Mesenchymal stem cell (in vitro differentiated cells and primary cell): Measurements from ENCODE around the gene ASB13.
"Not testable (repeated sequence)": the region's sequence is repeated elsewhere in the genome, so short reads cannot be mapped to it uniquely, and the experiment has no call there.

Experiments
- DNase-seq: peaks from one replicate; pipeline ENCODE4 v3.0.0-alpha.2; 2013
- H2AFZ ChIP-seq: one replicate; pipeline ENCODE4 v1.6.1; 2013; ENCODE audit warnings: low read depth, mild to moderate bottlenecking, control low read depth, inconsistent platforms, low read length, moderate library complexity
- H2AK5ac ChIP-seq: 2 replicates; pipeline ENCODE4 v1.6.1; 2013; ENCODE audit warnings: low read length, moderate library complexity, mild to moderate bottlenecking, inconsistent platforms; ENCODE audit not compliant: severe bottlenecking
- H2BK120ac ChIP-seq: one replicate; pipeline ENCODE4 v1.6.1; 2013; ENCODE audit warnings: low read depth, mild to moderate bottlenecking, inconsistent platforms, low read length, moderate library complexity
- H2BK12ac ChIP-seq, 2 experiments: one replicate each; pipeline ENCODE4 v1.6.1; 2013; ENCODE audit warnings: inconsistent platforms in 2 of 2, low read length in 2 of 2, mild to moderate bottlenecking in 2 of 2, moderate library complexity in 2 of 2, control low read depth in 1 of 2
- H2BK15ac ChIP-seq: one replicate; pipeline ENCODE4 v1.6.1; 2013; ENCODE audit warnings: mild to moderate bottlenecking, low read depth, inconsistent platforms; ENCODE audit not compliant: poor library complexity, severe bottlenecking
- H2BK5ac ChIP-seq: 2 replicates; pipeline ENCODE4 v1.6.1; 2013; ENCODE audit warnings: low read depth, mild to moderate bottlenecking, low read length, control low read depth, inconsistent platforms; ENCODE audit not compliant: poor library complexity, severe bottlenecking
- H3K14ac ChIP-seq, 2 experiments: one replicate each; pipeline ENCODE4 v1.6.1; 2013; ENCODE audit warnings: inconsistent platforms in 2 of 2, low read length in 2 of 2, control low read depth in 1 of 2, mild to moderate bottlenecking in 1 of 2, moderate library complexity in 1 of 2
- H3K18ac ChIP-seq, 2 experiments: one replicate each; pipeline ENCODE4 v1.6.1; 2013; ENCODE audit warnings: inconsistent platforms in 2 of 2, low read length in 2 of 2, control low read depth in 1 of 2, low read depth in 1 of 2, mild to moderate bottlenecking in 1 of 2
- H3K23ac ChIP-seq, 2 experiments: one replicate each; pipeline ENCODE4 v1.6.1; 2013; ENCODE audit warnings: inconsistent platforms in 2 of 2, low read length in 2 of 2, mild to moderate bottlenecking in 2 of 2, moderate library complexity in 2 of 2, control low read depth in 1 of 2
- H3K27ac ChIP-seq: 2 replicates; pipeline ENCODE4 v1.5.1; 2013; ENCODE audit warnings: mild to moderate bottlenecking, moderate library complexity, low read length, control low read depth, inconsistent platforms; ENCODE audit not compliant: poor library complexity, severe bottlenecking
- H3K27me3 ChIP-seq, 2 experiments: 2 replicates each; pipeline versions ENCODE4 v1.6.1 to v1.7.0; 2013; ENCODE audit warnings: low read length in 2 of 2, mild to moderate bottlenecking in 2 of 2, moderate library complexity in 2 of 2, control low read depth in 1 of 2, inconsistent platforms in 1 of 2; ENCODE audit not compliant: control insufficient read depth in 1 of 2, insufficient read depth in 1 of 2
- H3K36me3 ChIP-seq, 2 experiments: 2 replicates each; pipeline versions ENCODE4 v1.6.1 to v1.7.0; 2013; ENCODE audit warnings: low read length in 2 of 2, control low read depth in 1 of 2, inconsistent platforms in 1 of 2, low read depth in 1 of 2, mild to moderate bottlenecking in 1 of 2; ENCODE audit not compliant: insufficient read depth in 2 of 2, control insufficient read depth in 1 of 2
- H3K4ac ChIP-seq, 2 experiments: one replicate each; pipeline ENCODE4 v1.6.1; 2013; ENCODE audit warnings: inconsistent platforms in 2 of 2, low read length in 2 of 2, mild to moderate bottlenecking in 2 of 2, moderate library complexity in 2 of 2, control low read depth in 1 of 2, low read depth in 1 of 2
- H3K4me1 ChIP-seq: 2 replicates; pipeline ENCODE4 v1.6.1; 2013; ENCODE audit warnings: low read depth, low read length, control low read depth; ENCODE audit not compliant: control insufficient read depth, insufficient read depth
- H3K4me2 ChIP-seq: 2 replicates; pipeline ENCODE4 v1.6.1; 2013; ENCODE audit warnings: low read length, mild to moderate bottlenecking, inconsistent platforms; ENCODE audit not compliant: poor library complexity, severe bottlenecking
- H3K4me3 ChIP-seq, 2 experiments: 2 replicates each; pipeline versions ENCODE4 v1.5.1 to v1.7.0; 2013; ENCODE audit warnings: low read length in 2 of 2, mild to moderate bottlenecking in 2 of 2, control low read depth in 1 of 2, low read depth in 1 of 2; ENCODE audit not compliant: insufficient read depth in 1 of 2
- H3K79me1 ChIP-seq: replicated peaks from 2 replicates; pipeline ENCODE4 v1.6.1; 2013; ENCODE audit warnings: mild to moderate bottlenecking, control low read depth, low read length, inconsistent platforms; ENCODE audit not compliant: poor library complexity, severe bottlenecking
- H3K9ac ChIP-seq: 2 replicates; pipeline ENCODE4 v1.7.0; 2013; ENCODE audit warnings: mild to moderate bottlenecking, low read length, moderate library complexity
- H3K9me3 ChIP-seq: 2 replicates; pipeline ENCODE4 v1.7.0; 2013; ENCODE audit warnings: mild to moderate bottlenecking, low read length; ENCODE audit not compliant: control insufficient read depth
- H4K8ac ChIP-seq: one replicate; pipeline ENCODE4 v1.6.1; 2013; ENCODE audit warnings: inconsistent platforms, mild to moderate bottlenecking, low read length, moderate library complexity
- H4K91ac ChIP-seq: one replicate; pipeline ENCODE4 v1.6.1; 2013; ENCODE audit warnings: mild to moderate bottlenecking, low read length, inconsistent platforms
- WGBS: methylation state at CpG from one replicate; pipeline ENCODE4 v1.1.7; 2013; ENCODE audit warnings: mixed read lengths; 5-methylcytosine and 5-hydroxymethylcytosine counted together

The ASB13 gene

DNA sequence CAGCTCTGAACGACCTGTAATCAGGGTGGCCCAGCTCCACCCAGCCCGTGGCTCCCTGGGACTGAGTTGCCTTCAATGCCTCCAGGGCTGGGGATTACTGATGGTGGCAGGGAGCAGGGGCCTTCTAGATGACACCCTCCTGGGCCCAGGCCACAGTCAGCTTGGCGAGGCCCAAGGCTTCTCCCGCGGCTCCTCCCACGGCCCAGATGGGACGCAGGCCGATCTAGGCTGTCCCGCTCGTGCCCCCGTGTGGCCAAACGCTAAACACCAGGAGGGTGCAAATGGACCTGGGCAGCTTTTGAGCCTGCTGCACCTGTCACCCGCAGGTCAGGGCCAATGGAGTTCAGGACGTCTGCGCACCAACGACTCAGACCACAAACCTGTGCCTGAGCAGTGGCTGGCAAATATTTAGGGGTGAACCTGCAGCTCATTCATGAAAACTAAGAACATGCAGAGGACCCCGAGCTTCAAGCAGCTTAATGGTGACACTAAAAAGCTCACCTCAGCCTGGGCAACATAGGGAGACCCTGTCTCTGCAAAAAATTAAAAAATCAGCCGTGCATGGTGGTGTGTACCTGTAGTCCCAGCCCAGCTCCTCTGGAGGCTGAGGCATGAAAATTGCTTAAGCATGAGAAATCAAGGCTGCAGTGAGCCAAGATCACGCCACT is 43.2 kb downstream of the ASB13 start:
- Histone ChIP-seq H2BK120ac (no peak overlapping the region), H3K18ac (peak overlapping the region; percentile 28 to 62), H2BK15ac (no peak overlapping the region), H3K23ac (no peak overlapping the region), H2AFZ (peak overlapping the region; percentile 91), H3K27me3 (no peaks in the 10 kb centered on the region), H3K4me1 (peaks cover 13% of the 10 kb centered on the region), H3K14ac (no peak overlapping the region), H2BK12ac (no peak overlapping the region), H3K9me3 (no peaks in the 10 kb centered on the region), H4K91ac (peak overlapping the region; percentile 88), H3K4me2 (no peak overlapping the region), H2BK5ac (no peak overlapping the region), H4K8ac (peak overlapping the region; percentile 87), H3K36me3 (no peaks in the 10 kb centered on the region), H2AK5ac (no peak overlapping the region), H3K9ac (peak overlapping the region; percentile 55), H3K79me1 (no peaks in the 10 kb centered on the region), H3K27ac (no peak overlapping the region), H3K4me3 (no peak overlapping the region), H3K4ac (peak overlapping the region in 1 of 2 experiments; percentile 5)
- DNase-seq = peak; percentile 78
- WGBS = 16% methylated on average over 19 of the region's 19 CpGs

- Histone ChIP-seq H2BK120ac (no peak overlapping the region), H3K36me3 (no peaks in the 10 kb centered on the region), H2AFZ (no peak overlapping the region), H3K27ac (no peak overlapping the region), H3K4ac (no peak overlapping the region), H3K4me3 (no peak overlapping the region), H2AK5ac (no peak overlapping the region), H3K9ac (peak overlapping the region; percentile 55), H4K8ac (no peak overlapping the region), H2BK15ac (no peak overlapping the region), H3K4me1 (peaks cover 13% of the 10 kb centered on the region), H3K23ac (no peak overlapping the region), H3K14ac (no peak overlapping the region), H3K27me3 (no peaks in the 10 kb centered on the region), H3K18ac (no peak overlapping the region), H3K79me1 (no peaks in the 10 kb centered on the region), H2BK12ac (no peak overlapping the region), H4K91ac (no peak overlapping the region), H3K4me2 (no peak overlapping the region), H2BK5ac (no peak overlapping the region), H3K9me3 (no peaks in the 10 kb centered on the region)
- no peak for DNase-seq
- WGBS = 88% methylated on average over 3 of the region's 6 CpGs
Measured at GRCh38 chr10:5622186-5622960, 44.0 kb downstream of the ASB13 start.

DNA sequence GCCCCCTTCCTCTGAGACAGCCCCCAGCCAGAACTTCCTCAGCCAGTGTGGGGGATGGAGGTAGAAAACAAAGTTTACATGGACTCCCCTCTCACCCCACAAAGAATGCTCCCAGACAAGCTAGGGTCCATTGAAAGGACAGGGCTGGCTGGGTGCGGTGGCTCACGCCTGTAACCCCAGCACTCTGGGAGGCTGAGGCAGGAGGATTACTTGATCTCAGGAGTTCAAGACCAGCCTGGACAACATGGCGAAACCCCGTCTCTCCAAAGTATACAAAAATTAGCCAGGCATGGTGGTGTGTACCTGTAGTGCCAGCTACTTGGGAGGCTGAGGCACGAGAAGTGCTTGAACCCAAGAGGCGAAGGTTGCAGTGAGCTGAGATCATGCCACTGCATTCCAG is 45.0 kb downstream of the ASB13 start:
- H3K9ac ChIP-seq, H2BK5ac ChIP-seq, H3K4me2 ChIP-seq, H3K4me3 ChIP-seq, H3K23ac ChIP-seq, H3K18ac ChIP-seq, H3K36me3 ChIP-seq, H4K91ac ChIP-seq, H2BK120ac ChIP-seq, H2AFZ ChIP-seq, H2BK12ac ChIP-seq, H3K27me3 ChIP-seq, H3K79me1 ChIP-seq, H3K27ac ChIP-seq, DNase-seq, H3K9me3 ChIP-seq, H4K8ac ChIP-seq, H3K4ac ChIP-seq, H2AK5ac ChIP-seq, H3K14ac ChIP-seq: not testable (repeated sequence)
- WGBS = 89% methylated on average over 6 of the region's 6 CpGs
- H2BK15ac ChIP-seq = peak overlapping the region; percentile 12
- H3K4me1 ChIP-seq = peaks cover 13% of the 10 kb centered on the region

DNA sequence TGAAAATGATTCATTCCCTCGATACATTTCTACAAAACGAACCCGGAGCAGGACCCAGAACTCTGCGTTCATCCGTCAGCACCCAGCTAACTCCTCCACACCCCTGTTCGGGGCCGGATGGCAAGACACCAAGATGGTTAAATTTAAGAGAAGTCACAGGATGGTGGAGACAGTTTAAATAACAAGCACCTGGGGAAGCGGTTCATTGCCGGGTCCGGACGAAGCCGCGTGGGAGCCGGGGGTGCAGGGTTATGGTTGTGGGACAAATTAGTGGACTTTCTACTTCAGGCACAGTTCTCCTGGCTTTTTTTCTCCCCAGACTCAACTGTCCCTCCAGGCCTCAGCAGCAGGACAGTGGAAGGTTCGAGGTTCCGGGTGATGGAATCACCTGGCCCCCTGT is 45.4 kb downstream of the ASB13 start:
- H3K4me3 ChIP-seq = no peak overlapping the region
- H3K79me1 ChIP-seq = no peaks in the 10 kb centered on the region
- no peak overlapping the region for H3K9ac ChIP-seq
- no peak overlapping the region for H2AFZ ChIP-seq
- H3K36me3 ChIP-seq = no peaks in the 10 kb centered on the region
- H3K9me3 ChIP-seq = no peaks in the 10 kb centered on the region
- H3K4me1 ChIP-seq = peaks cover 13% of the 10 kb centered on the region
- H3K23ac ChIP-seq = no peak overlapping the region
- H4K8ac ChIP-seq = no peak overlapping the region
- no peak overlapping the region for H2AK5ac ChIP-seq
- no peak overlapping the region for H2BK12ac ChIP-seq
- H2BK5ac ChIP-seq = no peak overlapping the region
- H3K27ac ChIP-seq = no peak overlapping the region
- no peak overlapping the region for H4K91ac ChIP-seq
- H3K4me2 ChIP-seq = no peak overlapping the region
- H3K14ac ChIP-seq = no peak overlapping the region
- no peak overlapping the region for H3K4ac ChIP-seq
- H2BK120ac ChIP-seq = no peak overlapping the region
- peak overlapping the region; percentile 12 for H2BK15ac ChIP-seq
- 88% methylated on average over 9 of the region's 16 CpGs for WGBS
- DNase-seq = no peak
- H3K27me3 ChIP-seq = no peaks in the 10 kb centered on the region
- no peak overlapping the region for H3K18ac ChIP-seq
